Panc1 (cell line): ENCODE data around the gene SLC35D3. TPM values are rescaled to one million over a fixed set of nuclear protein-coding genes. Genes with fewer than 3 reads are reported as not detected.

Experiments used
- ATAC-seq: fragments of 200-7000 bp; cut with Tn5 transposase; 2 replicates; pipeline ENCODE4 v1.9.1; 2020; ENCODE audit warnings: mild to moderate bottlenecking, moderate library complexity
- BruUV-seq: library from RNA; stranded (reverse); fragments of 400-500 nt; replicated peaks from 2 replicates; lab custom pipeline; 2021; lab: Mats Ljungman, UMichigan
- CTCF ChIA-PET: fragments of 300-600 bp; sonication (Branson Sonifier 250); formaldehyde crosslinking; loops from one replicate; lab custom pipeline; 2022; ENCODE audit warnings: antibody characterized with exemption; lab: Charles Lee
- POLR2A ChIA-PET: fragments of 300-600 bp; sonication (Branson Sonifier 250); formaldehyde crosslinking; loops from one replicate; lab custom pipeline; 2022; ENCODE audit warnings: antibody characterized with exemption; lab: Charles Lee
- DNase-seq: peaks from one replicate; pipeline ENCODE4 v3.0.0-alpha.2; 2010; ENCODE audit warnings: low read depth, low spot score
- H3K27ac ChIP-seq: 2 replicates; pipeline ENCODE4 v1.5.1; 2011; ENCODE audit warnings: mild to moderate bottlenecking, low read length, inconsistent platforms
- H3K27me3 ChIP-seq: fragments of 200-500 bp; sonication (Bioruptor generic); 2 replicates; pipeline ENCODE4 v1.6.0; 2014; ENCODE audit warnings: low read length, inconsistent platforms; ENCODE audit not compliant: control insufficient read depth, insufficient read depth
- H3K36me3 ChIP-seq: fragments of 200-500 bp; sonication (Bioruptor generic); 2 replicates; pipeline ENCODE4 v1.5.1; 2014; ENCODE audit warnings: inconsistent platforms, mild to moderate bottlenecking, low read length, moderate library complexity; ENCODE audit not compliant: control insufficient read depth, insufficient read depth
- H3K4me1 ChIP-seq: 2 replicates; pipeline ENCODE4 v1.5.1; 2011; ENCODE audit warnings: inconsistent platforms, mild to moderate bottlenecking, low read length, moderate library complexity; ENCODE audit not compliant: control insufficient read depth, insufficient read depth
- H3K4me3 ChIP-seq, 2 experiments: 2 replicates each; pipeline ENCODE4 v1.5.1; 2011 to 2012; ENCODE audit warnings: low read depth in 2 of 2, low read length in 2 of 2, mild to moderate bottlenecking in 2 of 2, inconsistent platforms in 1 of 2, moderate library complexity in 1 of 2
- H3K9me3 ChIP-seq: fragments of 200-500 bp; sonication (Bioruptor generic); 2 replicates; pipeline ENCODE4 v1.5.1; 2014; ENCODE audit warnings: low read depth, mild to moderate bottlenecking, inconsistent platforms, low read length, moderate library complexity; ENCODE audit not compliant: control insufficient read depth, insufficient read depth
- POLR2AphosphoS5 ChIP-seq: IDR thresholded peaks from 2 replicates; pipeline ENCODE4 v1.6.1; 2012; ENCODE audit warnings: mild to moderate bottlenecking, low read depth, low read length, moderate library complexity
- SIN3A ChIP-seq: IDR thresholded peaks from 2 replicates; pipeline ENCODE4 v1.6.1; 2012; ENCODE audit warnings: low read depth, mild to moderate bottlenecking, low read length, moderate library complexity, borderline replicate concordance; ENCODE audit not compliant: insufficient read depth
- TCF7L2 ChIP-seq: IDR thresholded peaks from 2 replicates; pipeline ENCODE4 v1.6.1; 2011; ENCODE audit warnings: mild to moderate bottlenecking, low read depth, low read length, inconsistent platforms
- in situ Hi-C: cut with HindIII; loops from 2 replicates; pipeline ENCODE4 v1.10.0; 2016; ENCODE audit warnings: low sequenced_read_pairs, low pct_unique_long_range_greater_than_20kb
- intact Hi-C: fragments of 100-400 bp; cut with micrococcal nuclease; formaldehyde crosslinking; loops from one replicate; pipeline ENCODE4 v1.10.0; 2022; ENCODE audit not compliant: unreplicated experiment
- total RNA-seq: library from RNA; stranded (reverse); gene quantifications from one replicate; pipeline ENCODE4 v1.2.1, GENCODE V29; 2021; ENCODE audit not compliant: unreplicated experiment
- TF ChIP-seq, protein P1 (sequence below): fragments of 450-650 bp; IDR thresholded peaks from 2 replicates; pipeline ENCODE4 v1.5.1; 2017; ENCODE audit warnings: mild to moderate bottlenecking
- TF ChIP-seq, protein P2 (sequence below), 2 experiments: IDR thresholded peaks; 2 replicates each; pipeline ENCODE4 v1.6.1; 2011 to 2012; ENCODE audit warnings: low read depth in 2 of 2, control low read depth in 1 of 2, low read length in 1 of 2, mild to moderate bottlenecking in 1 of 2, moderate library complexity in 1 of 2; ENCODE audit not compliant: insufficient read depth in 1 of 2

The SLC35D3 gene
- total RNA-seq, 1 experiment from 2014 or later: not detected

- TF ChIP-seq, protein P1, sequence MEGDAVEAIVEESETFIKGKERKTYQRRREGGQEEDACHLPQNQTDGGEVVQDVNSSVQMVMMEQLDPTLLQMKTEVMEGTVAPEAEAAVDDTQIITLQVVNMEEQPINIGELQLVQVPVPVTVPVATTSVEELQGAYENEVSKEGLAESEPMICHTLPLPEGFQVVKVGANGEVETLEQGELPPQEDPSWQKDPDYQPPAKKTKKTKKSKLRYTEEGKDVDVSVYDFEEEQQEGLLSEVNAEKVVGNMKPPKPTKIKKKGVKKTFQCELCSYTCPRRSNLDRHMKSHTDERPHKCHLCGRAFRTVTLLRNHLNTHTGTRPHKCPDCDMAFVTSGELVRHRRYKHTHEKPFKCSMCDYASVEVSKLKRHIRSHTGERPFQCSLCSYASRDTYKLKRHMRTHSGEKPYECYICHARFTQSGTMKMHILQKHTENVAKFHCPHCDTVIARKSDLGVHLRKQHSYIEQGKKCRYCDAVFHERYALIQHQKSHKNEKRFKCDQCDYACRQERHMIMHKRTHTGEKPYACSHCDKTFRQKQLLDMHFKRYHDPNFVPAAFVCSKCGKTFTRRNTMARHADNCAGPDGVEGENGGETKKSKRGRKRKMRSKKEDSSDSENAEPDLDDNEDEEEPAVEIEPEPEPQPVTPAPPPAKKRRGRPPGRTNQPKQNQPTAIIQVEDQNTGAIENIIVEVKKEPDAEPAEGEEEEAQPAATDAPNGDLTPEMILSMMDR: no peak
- ATAC-seq (no peak), DNase-seq (no peak)
- Histone ChIP-seq H3K36me3 (no peaks in the 10 kb centered on the region), H3K27me3 (peaks cover 7% of the 10 kb centered on the region; the same call in 1 of the 2 replicates), H3K27ac (no peak overlapping the region), H3K4me1 (no peaks in the 10 kb centered on the region), H3K4me3 (no peak overlapping the region), H3K9me3 (no peaks in the 10 kb centered on the region)
- POLR2A ChIA-PET: interaction anchor here (0.7 kb wide), 1 partner anchor 44 kb away, joined by 3 read pairs; no protein-coding TSS in a partner anchor
- BruUV-seq: no TSS peak
- CTCF ChIA-PET: no interaction called here
- intact Hi-C loops (no loop called here), in situ Hi-C loops (no loop called here)
Measured at GRCh38 chr6:136932599-136932998, 10.5 kb downstream of the SLC35D3 start.

- ATAC-seq (no peak), DNase-seq (no peak)
- H3K27ac ChIP-seq: no peak overlapping the region
- BruUV-seq: no TSS peak
- H3K27me3 ChIP-seq: peaks cover 5% of the 10 kb centered on the region; the same call in 1 of the 2 replicates
- POLR2A ChIA-PET: no interaction called here
- in situ Hi-C loops (no loop called here), intact Hi-C loops (no loop called here)
- no peak overlapping the region for H3K4me3 ChIP-seq
- TF ChIP-seq, protein P2, sequence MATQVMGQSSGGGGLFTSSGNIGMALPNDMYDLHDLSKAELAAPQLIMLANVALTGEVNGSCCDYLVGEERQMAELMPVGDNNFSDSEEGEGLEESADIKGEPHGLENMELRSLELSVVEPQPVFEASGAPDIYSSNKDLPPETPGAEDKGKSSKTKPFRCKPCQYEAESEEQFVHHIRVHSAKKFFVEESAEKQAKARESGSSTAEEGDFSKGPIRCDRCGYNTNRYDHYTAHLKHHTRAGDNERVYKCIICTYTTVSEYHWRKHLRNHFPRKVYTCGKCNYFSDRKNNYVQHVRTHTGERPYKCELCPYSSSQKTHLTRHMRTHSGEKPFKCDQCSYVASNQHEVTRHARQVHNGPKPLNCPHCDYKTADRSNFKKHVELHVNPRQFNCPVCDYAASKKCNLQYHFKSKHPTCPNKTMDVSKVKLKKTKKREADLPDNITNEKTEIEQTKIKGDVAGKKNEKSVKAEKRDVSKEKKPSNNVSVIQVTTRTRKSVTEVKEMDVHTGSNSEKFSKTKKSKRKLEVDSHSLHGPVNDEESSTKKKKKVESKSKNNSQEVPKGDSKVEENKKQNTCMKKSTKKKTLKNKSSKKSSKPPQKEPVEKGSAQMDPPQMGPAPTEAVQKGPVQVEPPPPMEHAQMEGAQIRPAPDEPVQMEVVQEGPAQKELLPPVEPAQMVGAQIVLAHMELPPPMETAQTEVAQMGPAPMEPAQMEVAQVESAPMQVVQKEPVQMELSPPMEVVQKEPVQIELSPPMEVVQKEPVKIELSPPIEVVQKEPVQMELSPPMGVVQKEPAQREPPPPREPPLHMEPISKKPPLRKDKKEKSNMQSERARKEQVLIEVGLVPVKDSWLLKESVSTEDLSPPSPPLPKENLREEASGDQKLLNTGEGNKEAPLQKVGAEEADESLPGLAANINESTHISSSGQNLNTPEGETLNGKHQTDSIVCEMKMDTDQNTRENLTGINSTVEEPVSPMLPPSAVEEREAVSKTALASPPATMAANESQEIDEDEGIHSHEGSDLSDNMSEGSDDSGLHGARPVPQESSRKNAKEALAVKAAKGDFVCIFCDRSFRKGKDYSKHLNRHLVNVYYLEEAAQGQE (IDR thresholded peaks at IDR 0.05; ENCODE audit: insufficient read depth in 1 of 2, low read depth in 2 of 2, low read length in 1 of 2): no peak
- TF ChIP-seq POLR2AphosphoS5: no peak
- TF ChIP-seq, protein P1: no peak
- no peak for TF ChIP-seq SIN3A
- no peak for TF ChIP-seq TCF7L2
- H3K4me1 ChIP-seq: no peaks in the 10 kb centered on the region
- no peaks in the 10 kb centered on the region for H3K36me3 ChIP-seq
- no peaks in the 10 kb centered on the region for H3K9me3 ChIP-seq
- CTCF ChIA-PET: no interaction called here
Measured at GRCh38 chr6:136945072-136945471, 23.0 kb downstream of the SLC35D3 start.
